H9 (cell line): ENCODE measurements around the gene GRIA1. TPM values are rescaled to one million over a fixed set of nuclear protein-coding genes. Genes with fewer than 3 reads are reported as not detected.

Experiments
- DNase-seq: peaks from one replicate; pipeline ENCODE4 v3.0.0-alpha.2; 2017
- H2AFZ ChIP-seq: one replicate; pipeline ENCODE4 v1.6.1; 2013; ENCODE audit warnings: mild to moderate bottlenecking, low read length, control low read depth, moderate library complexity
- H2AK5ac ChIP-seq: 2 replicates; pipeline ENCODE4 v1.6.1; 2013; ENCODE audit warnings: low read length, control low read depth, mixed read lengths; ENCODE audit not compliant: insufficient read length
- H2BK120ac ChIP-seq: one replicate; pipeline ENCODE4 v1.6.1; 2013; ENCODE audit warnings: low read depth, mild to moderate bottlenecking, low read length, control low read depth, inconsistent platforms; ENCODE audit not compliant: poor library complexity, severe bottlenecking
- H2BK12ac ChIP-seq: 2 replicates; pipeline ENCODE4 v1.6.1; 2013; ENCODE audit warnings: low read length, control low read depth, mixed read lengths, low read depth; ENCODE audit not compliant: insufficient read length
- H2BK15ac ChIP-seq: 2 replicates; pipeline ENCODE4 v1.6.1; 2013; ENCODE audit warnings: low read depth, low read length, control low read depth
- H2BK20ac ChIP-seq: one replicate; pipeline ENCODE4 v1.6.1; 2013; ENCODE audit warnings: low read depth, mild to moderate bottlenecking, low read length, control low read depth, inconsistent platforms; ENCODE audit not compliant: poor library complexity, severe bottlenecking
- H2BK5ac ChIP-seq: 2 replicates; pipeline ENCODE4 v1.6.1; 2013; ENCODE audit warnings: low read length, control low read depth, mixed read lengths; ENCODE audit not compliant: insufficient read length
- H3K14ac ChIP-seq: 2 replicates; pipeline ENCODE4 v1.6.1; 2013; ENCODE audit warnings: low read length, control low read depth; ENCODE audit not compliant: insufficient read depth
- H3K18ac ChIP-seq: 2 replicates; pipeline ENCODE4 v1.6.1; 2013; ENCODE audit warnings: low read depth, mild to moderate bottlenecking, mixed read lengths, low read length, control low read depth; ENCODE audit not compliant: insufficient read length
- H3K23ac ChIP-seq: 2 replicates; pipeline ENCODE4 v1.6.1; 2013; ENCODE audit warnings: low read length, control low read depth, mixed read lengths, low read depth; ENCODE audit not compliant: insufficient read length
- H3K23me2 ChIP-seq: 2 replicates; pipeline ENCODE4 v1.6.1; 2013; ENCODE audit warnings: low read depth, mild to moderate bottlenecking, mixed read lengths, low read length, control low read depth; ENCODE audit not compliant: insufficient read length, poor library complexity, severe bottlenecking
- H3K27ac ChIP-seq: 2 replicates; pipeline ENCODE4 v1.5.1; 2013; ENCODE audit warnings: low read length, control low read depth, mixed read lengths, low read depth; ENCODE audit not compliant: insufficient read length
- H3K27me3 ChIP-seq: 2 replicates; pipeline ENCODE4 v1.6.1; 2013; ENCODE audit warnings: low read length, control low read depth, inconsistent platforms; ENCODE audit not compliant: insufficient read depth
- H3K4ac ChIP-seq: 2 replicates; pipeline ENCODE4 v1.6.1; 2013; ENCODE audit warnings: low read depth, mild to moderate bottlenecking, control low read depth, inconsistent platforms, low read length, moderate library complexity
- H3K4me1 ChIP-seq: 2 replicates; pipeline ENCODE4 v1.6.1; 2013; ENCODE audit warnings: low read length, control low read depth, inconsistent platforms; ENCODE audit not compliant: insufficient read depth
- H3K4me2 ChIP-seq: 2 replicates; pipeline ENCODE4 v1.6.1; 2013; ENCODE audit warnings: low read length, control low read depth, mixed read lengths; ENCODE audit not compliant: insufficient read length, insufficient read depth
- H3K56ac ChIP-seq: 2 replicates; pipeline ENCODE4 v1.6.1; 2013; ENCODE audit warnings: low read depth, mild to moderate bottlenecking, mixed read lengths, low read length, control low read depth; ENCODE audit not compliant: insufficient read length
- H3K79me1 ChIP-seq: 2 replicates; pipeline ENCODE4 v1.6.1; 2013; ENCODE audit warnings: low read depth, mild to moderate bottlenecking, moderate library complexity, low read length, control low read depth, inconsistent platforms; ENCODE audit not compliant: insufficient read depth, poor library complexity, severe bottlenecking
- H3K79me2 ChIP-seq: 2 replicates; pipeline ENCODE4 v1.6.1; 2013; ENCODE audit warnings: low read length, control low read depth, inconsistent platforms; ENCODE audit not compliant: insufficient read depth
- H3K9ac ChIP-seq: 2 replicates; pipeline ENCODE4 v1.6.1; 2013; ENCODE audit warnings: low read length, control low read depth, mixed read lengths; ENCODE audit not compliant: insufficient read length; ENCODE audit errors: extremely low read depth
- H3K9me3 ChIP-seq: one replicate; pipeline ENCODE4 v1.6.1; 2013; ENCODE audit warnings: low read depth, low read length, inconsistent platforms; ENCODE audit not compliant: control insufficient read depth
- H3T11ph ChIP-seq: one replicate; pipeline ENCODE4 v1.6.1; 2013; ENCODE audit warnings: mild to moderate bottlenecking, low read length, control low read depth, inconsistent platforms
- H4K20me1 ChIP-seq: one replicate; pipeline ENCODE4 v1.6.1; 2013; ENCODE audit not compliant: control insufficient read depth, insufficient read length, insufficient read depth
- H4K5ac ChIP-seq: 2 replicates; pipeline ENCODE4 v1.6.1; 2013; ENCODE audit warnings: low read depth, mild to moderate bottlenecking, mixed read lengths, low read length, control low read depth; ENCODE audit not compliant: insufficient read length
- H4K8ac ChIP-seq: replicated peaks from 2 replicates; pipeline ENCODE4 v1.6.1; 2013; ENCODE audit warnings: low read length, control low read depth, mixed read lengths, low read depth; ENCODE audit not compliant: insufficient read length
- H4K91ac ChIP-seq: 2 replicates; pipeline ENCODE4 v1.6.1; 2013; ENCODE audit warnings: low read depth, mild to moderate bottlenecking, moderate library complexity, mixed read lengths, low read length, control low read depth; ENCODE audit not compliant: insufficient read length
- H3K27ac Mint-ChIP-seq, 3 experiments: 2 replicates in 2 of 3; 3 replicates in 1 of 3; pipeline ENCODE4 v1.8.0; 2020 to 2021; ENCODE audit warnings: mixed read lengths in 3 of 3, mild to moderate bottlenecking in 1 of 3, moderate library complexity in 1 of 3
- H3K27me3 Mint-ChIP-seq: 2 replicates; pipeline ENCODE4 v1.8.0; 2021; ENCODE audit warnings: low read depth, mild to moderate bottlenecking, moderate library complexity, mixed read lengths
- H3K36me3 Mint-ChIP-seq, 3 experiments: 2 replicates in 2 of 3; 3 replicates in 1 of 3; pipeline ENCODE4 v1.8.0; 2020 to 2021; ENCODE audit warnings: low read depth in 3 of 3, mixed read lengths in 3 of 3; ENCODE audit not compliant: insufficient read depth in 1 of 3
- H3K4me1 Mint-ChIP-seq, 2 experiments: 2 replicates each; pipeline ENCODE4 v1.8.0; 2020; ENCODE audit warnings: mixed read lengths in 2 of 2
- H3K4me3 Mint-ChIP-seq, 2 experiments: 2 replicates in 1 of 2; 3 replicates in 1 of 2; pipeline ENCODE4 v1.8.0; 2020 to 2021; ENCODE audit warnings: mild to moderate bottlenecking in 2 of 2, mixed read lengths in 2 of 2, moderate library complexity in 1 of 2
- H3K9me3 Mint-ChIP-seq, 2 experiments: 2 replicates in 1 of 2; 3 replicates in 1 of 2; pipeline ENCODE4 v1.8.0; 2020; ENCODE audit warnings: mild to moderate bottlenecking in 2 of 2, mixed read lengths in 2 of 2, moderate library complexity in 1 of 2
- WGBS: extraction: QIAGEN DNeasy Blood & Tissue Kit; methylation state at CpG from one replicate; pipeline ENCODE4 v1.1.7; 2013; ENCODE audit warnings: missing lambda C conversion rate, low lambda C conversion rate, mixed read lengths; ENCODE audit not compliant: insufficient read length; ENCODE audit errors: extremely low coverage; 5-methylcytosine and 5-hydroxymethylcytosine counted together
- total RNA-seq: library from RNA; stranded (reverse); gene quantifications from 2 replicates; pipeline ENCODE4 v1.2.1, GENCODE V29; 2021
- TF ChIP-seq, protein P1 (sequence below): fragments of 200-600 bp; sonication (generic); conservative IDR thresholded peaks from 3 replicates; pipeline ENCODE4 v1.8.0; 2021; ENCODE audit warnings: antibody characterized with exemption, mild to moderate bottlenecking

The GRIA1 gene
- total RNA-seq, 1 experiment from 2014 or later, result 0.52 TPM

DNA sequence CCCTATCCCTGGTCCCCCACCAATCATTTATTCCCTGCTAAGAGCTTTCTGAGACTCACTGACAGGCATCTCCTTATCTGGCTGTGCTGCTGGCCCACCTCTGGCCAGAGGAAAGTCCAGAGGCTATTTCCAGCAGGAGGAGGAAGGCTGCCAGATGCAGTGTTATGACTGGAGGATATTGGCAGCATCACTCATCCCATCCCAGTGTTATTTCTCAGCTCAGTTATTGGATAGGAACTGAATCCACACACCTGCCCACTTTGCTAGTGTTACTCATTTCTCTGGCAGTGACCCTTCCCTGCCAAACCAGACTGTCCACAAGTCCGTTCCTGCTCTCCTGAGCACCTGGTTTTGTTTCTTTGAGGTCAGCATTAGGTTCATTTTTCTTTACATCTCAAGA is 228.2 kb downstream of the GRIA1 start:
- Histone ChIP-seq H3T11ph (no peak overlapping the region), H2BK15ac (no peak overlapping the region), H3K79me2 (no peaks in the 10 kb centered on the region), H2BK5ac (no peak overlapping the region), H4K91ac (no peak overlapping the region), H2BK20ac (no peak overlapping the region), H2BK120ac (no peak overlapping the region), H4K8ac (no peak overlapping the region), H2BK12ac (no peak overlapping the region), H3K4me1 (no peaks in the 10 kb centered on the region), H3K9ac (no peak overlapping the region), H3K79me1 (no peaks in the 10 kb centered on the region), H3K4me2 (no peak overlapping the region), H3K4ac (no peak overlapping the region), H4K20me1 (no peaks in the 10 kb centered on the region), H3K23me2 (no peaks in the 10 kb centered on the region), H3K14ac (no peak overlapping the region), H3K56ac (no peak overlapping the region), H2AK5ac (no peak overlapping the region), H3K18ac (no peak overlapping the region), H3K27me3 (no peaks in the 10 kb centered on the region), H3K23ac (no peak overlapping the region), H3K27ac (no peak overlapping the region), H3K9me3 (no peaks in the 10 kb centered on the region), H2AFZ (no peak overlapping the region), H4K5ac (no peak overlapping the region)
- no peak for DNase-seq
- H3K4me1 Mint-ChIP-seq, result no peaks in the 10 kb centered on the region; a peak in 1 of 4 replicates
- no CpG with 5 or more reads among the region's 1 CpG for WGBS
- no peak overlapping the region for H3K4me3 Mint-ChIP-seq
- H3K27ac Mint-ChIP-seq, result no peak overlapping the region
- H3K36me3 Mint-ChIP-seq, result peaks cover 6 to 15% (median 6%) of the 10 kb centered on the region in 3 experiments; a peak in 6 of 7 replicates
- H3K27me3 Mint-ChIP-seq, result no peaks in the 10 kb centered on the region; the same call in 1 of the 2 replicates
- TF ChIP-seq, protein P1, sequence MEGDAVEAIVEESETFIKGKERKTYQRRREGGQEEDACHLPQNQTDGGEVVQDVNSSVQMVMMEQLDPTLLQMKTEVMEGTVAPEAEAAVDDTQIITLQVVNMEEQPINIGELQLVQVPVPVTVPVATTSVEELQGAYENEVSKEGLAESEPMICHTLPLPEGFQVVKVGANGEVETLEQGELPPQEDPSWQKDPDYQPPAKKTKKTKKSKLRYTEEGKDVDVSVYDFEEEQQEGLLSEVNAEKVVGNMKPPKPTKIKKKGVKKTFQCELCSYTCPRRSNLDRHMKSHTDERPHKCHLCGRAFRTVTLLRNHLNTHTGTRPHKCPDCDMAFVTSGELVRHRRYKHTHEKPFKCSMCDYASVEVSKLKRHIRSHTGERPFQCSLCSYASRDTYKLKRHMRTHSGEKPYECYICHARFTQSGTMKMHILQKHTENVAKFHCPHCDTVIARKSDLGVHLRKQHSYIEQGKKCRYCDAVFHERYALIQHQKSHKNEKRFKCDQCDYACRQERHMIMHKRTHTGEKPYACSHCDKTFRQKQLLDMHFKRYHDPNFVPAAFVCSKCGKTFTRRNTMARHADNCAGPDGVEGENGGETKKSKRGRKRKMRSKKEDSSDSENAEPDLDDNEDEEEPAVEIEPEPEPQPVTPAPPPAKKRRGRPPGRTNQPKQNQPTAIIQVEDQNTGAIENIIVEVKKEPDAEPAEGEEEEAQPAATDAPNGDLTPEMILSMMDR, result no peak
- peaks cover 17% of the 10 kb centered on the region in 2 experiments for H3K9me3 Mint-ChIP-seq
